ENCODE measurements around the gene SRRD.

The SRRD gene

DNA sequence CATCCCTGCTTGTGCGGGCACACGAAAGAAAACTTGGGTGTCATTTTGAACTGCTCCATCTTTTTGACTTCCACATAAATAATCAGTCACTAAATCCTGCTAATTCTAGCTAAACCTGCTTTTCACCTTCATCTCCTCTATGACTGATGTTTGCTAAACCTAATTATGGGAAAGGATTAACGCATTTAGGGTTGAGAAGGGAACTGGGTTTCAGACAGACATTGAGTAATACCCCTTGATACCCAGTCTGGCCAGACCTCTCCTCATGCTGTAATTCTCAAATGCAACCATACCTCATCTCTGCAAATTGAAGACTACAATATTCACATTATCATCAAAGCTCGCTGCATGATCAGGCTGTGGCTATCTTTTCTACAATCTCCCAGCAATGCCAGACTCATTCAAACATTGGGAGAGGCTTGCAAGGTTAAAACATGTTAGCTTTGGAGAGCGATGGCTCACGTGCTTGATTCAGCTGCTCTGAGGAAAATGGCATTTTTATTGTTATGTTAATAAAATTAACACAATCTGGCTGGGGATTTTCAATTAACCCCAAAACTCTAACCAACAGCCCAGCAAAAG is 2.5 kb upstream of the SRRD start:
- DNase-seq (ENCODE audit: low spot score) (no peak), FAIRE-seq (peak; percentile 95)

DNA sequence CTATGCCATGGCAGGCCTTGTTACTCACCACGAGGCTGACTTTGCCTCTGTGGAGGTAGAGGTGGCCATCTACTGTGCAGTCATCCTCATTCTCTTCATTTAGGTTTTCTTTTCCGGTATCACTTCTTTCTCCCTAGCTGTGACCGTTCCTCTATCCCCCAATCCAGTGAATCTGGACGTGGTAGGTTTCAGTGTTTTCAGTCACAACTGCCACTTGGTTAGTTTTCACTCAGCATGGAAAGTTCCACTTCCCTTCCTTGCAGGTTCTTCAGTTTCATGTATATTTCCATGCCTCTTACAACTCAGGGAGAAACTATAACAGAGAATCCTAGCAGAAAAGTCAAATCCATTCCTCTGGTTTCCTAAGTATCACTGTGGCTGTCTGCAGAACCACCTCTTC is 2.0 kb upstream of the SRRD start:
- FAIRE-seq, result no peak
- no peak for DNase-seq (ENCODE audit: low spot score)

DNA sequence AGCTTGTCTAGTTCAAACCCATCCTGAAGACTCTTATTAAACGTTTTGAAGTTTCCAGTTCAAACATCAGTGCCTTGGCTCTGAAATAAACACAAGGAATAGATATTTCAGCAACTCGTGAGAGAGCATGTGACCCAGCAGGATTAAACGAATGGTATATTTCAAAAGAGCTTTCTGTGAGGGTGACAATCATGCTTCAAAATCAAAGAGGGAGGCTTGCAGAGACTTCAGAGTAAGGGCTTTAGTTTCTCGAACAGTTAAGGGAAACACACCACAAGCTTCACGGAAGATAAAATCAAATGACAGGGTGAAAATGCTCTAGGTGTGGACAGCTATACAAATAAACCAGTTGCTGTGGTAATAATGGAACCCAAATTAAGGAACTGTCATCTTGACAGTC is 1.5 kb upstream of the SRRD start:
- no peak for FAIRE-seq
- no peak for DNase-seq (ENCODE audit: low spot score)

- FAIRE-seq (no peak), DNase-seq (ENCODE audit: low spot score) (no peak)
Measured at GRCh38 chr22:26483043-26483438, 636 bp upstream of the SRRD start.

- FAIRE-seq, result no peak
Measured at GRCh38 chr22:26484360-26484706, 656 bp downstream of the SRRD start.

DNA sequence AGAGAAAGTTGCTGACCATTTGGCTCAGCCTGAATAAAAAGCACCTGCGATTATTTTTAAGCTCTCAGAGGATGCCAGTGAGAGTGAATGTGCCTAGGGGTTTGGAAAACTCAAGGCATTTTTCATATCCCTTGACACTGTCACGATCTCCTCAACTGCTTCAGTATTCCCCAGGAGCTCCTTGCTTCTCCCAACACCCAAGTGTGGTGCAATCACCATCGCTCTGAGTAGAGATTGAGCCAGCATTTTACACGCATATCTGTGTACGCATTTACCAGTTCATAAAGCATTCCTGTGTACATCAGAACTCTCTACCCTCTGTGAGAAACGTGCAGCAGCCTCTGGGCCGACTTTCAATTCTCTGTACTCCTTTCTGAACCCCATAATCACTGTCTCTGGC is 1.3 kb downstream of the SRRD start:
- FAIRE-seq, result no peak
- no peak for DNase-seq (ENCODE audit: low spot score)

More at GRCh38 chr22:26484360-26484706, 656 bp downstream of the SRRD start:
- DNase-seq (ENCODE audit: low spot score), result no peak

GRCh38 chr22:26485806-26486390 is 2.2 kb downstream of the SRRD start:
- FAIRE-seq (no peak), DNase-seq (ENCODE audit: low spot score) (no peak)

- FAIRE-seq (no peak), DNase-seq (ENCODE audit: low spot score) (no peak)
Measured at GRCh38 chr22:26486394-26486793, 2.7 kb downstream of the SRRD start.

GRCh38 chr22:26487996-26488395 is 4.3 kb downstream of the SRRD start:
- DNase-seq (ENCODE audit: low spot score) (no peak), FAIRE-seq (no peak)

DNA sequence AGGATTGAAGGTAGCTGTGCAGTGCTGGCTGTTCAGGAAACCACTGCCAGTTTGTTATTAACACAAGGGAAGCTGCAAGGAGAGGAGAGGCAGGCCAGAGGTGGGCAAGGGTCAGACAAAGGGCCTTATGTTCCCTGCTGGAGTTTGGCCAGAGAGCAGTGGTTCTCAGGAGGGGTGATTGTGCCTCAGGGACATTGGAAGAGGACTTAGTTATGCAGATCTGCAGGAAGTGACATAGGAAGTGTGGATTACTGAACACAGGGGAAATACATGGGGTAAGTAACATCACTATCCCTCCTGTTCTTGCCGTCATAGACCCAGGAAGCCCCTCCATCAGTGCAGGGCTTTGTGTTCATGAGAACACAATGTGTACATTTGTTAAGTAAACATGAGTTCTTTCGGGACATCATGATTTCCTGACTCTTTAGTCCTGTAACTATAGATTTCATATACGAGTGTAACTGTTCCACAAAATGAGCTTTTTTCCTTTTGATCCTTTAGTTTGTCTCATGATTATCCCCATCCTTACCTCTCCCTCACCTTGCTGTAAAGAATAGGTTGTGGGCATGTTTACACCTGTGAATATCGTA is 5.9 kb downstream of the SRRD start:
- no peak for FAIRE-seq

DNA sequence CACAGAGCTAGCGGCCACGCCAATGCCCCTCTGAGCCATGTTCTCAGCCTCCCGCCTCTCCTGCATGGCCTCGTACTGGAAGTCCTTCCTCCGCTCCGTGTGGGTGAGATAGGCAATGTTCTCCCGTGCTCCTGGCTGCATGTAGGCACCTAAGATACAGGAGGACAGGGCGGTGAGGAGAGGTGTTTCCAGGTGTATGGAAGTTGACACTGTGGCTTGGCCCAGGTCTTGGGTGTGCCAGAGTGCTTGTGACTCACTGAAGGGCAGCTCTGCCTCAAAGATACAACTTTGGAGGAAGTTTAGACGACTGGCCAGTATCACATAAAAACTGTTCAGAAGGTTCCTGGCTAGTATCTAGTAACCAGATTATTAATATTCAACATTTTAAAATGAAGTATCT is 8.5 kb downstream of the SRRD start:
- DNase-seq (ENCODE audit: low spot score) (no peak), FAIRE-seq (no peak)

More for the DNA sequence above, 5.9 kb downstream of the SRRD start:
- no peak for DNase-seq (ENCODE audit: low spot score)

DNA sequence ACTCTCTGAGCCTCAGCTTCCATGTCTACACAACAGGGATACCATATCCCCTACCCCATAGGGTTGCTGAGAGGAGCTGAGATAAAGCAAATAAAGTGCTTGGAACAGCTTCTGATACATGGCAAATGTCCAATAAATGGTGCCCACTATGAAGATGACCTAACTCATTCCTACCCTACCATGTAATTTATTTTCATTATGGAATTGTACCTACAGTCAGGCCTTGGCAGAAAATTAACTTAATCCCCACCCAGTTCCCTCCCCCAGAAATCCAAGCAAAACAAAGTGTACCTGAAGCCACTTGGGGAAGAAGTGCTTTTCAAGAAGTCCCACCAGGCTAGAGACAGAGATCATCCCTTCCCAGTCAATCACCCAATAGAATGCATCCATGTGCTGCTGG is 10.8 kb downstream of the SRRD start:
- FAIRE-seq, result peak; percentile 67

GRCh38 chr22:26496456-26496855 is 12.8 kb downstream of the SRRD start:
- no peak for DNase-seq (ENCODE audit: low spot score)
- FAIRE-seq, result peak; percentile 82

More for the DNA sequence above, 10.8 kb downstream of the SRRD start:
- no peak for DNase-seq (ENCODE audit: low spot score)

DNA sequence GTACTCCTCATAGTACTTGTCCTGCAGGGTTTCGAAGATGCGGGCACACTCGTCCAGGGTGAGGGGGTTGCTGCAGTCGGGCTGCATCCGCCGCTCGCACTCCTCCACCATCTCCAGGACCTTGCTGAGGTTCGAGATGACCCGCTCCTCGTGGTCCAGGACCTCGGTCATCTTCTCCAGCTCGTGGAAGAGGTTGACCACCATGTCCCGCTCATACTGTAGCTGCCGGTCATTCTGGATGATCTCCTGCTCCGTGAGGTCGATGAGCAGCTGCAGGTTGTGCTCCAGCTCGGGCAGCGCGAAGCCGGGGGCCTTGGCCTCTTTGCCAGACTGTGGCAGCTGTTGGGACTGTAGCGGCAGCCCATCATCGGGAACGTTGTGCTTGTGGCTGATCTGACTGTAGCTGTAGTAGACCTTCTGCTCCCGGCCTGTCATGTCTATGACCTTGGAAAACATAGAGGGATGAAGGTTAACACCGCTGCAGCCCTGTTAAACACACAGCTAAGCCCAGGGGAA is 15.6 kb downstream of the SRRD start:
- FAIRE-seq (peak; percentile 94), DNase-seq (ENCODE audit: low spot score) (no peak)

DNA sequence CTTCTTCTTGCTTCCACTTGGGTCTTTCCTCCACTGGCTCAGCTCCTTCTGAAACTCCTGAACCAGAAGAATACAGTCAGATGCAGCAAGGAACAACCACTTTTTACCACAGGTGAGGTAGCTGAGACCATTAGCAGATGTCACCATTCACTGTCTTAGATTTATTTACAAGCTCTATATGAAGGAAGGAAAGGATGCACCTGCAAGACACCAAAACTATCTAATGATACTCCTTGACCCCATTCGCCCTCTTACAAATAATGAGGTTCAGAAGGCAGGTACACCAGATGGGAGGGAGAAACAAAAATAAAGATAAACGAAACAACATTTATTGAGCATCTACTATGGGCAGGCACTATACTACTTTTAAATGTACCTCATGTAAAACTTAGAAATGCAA is 18.3 kb downstream of the SRRD start:
- FAIRE-seq, result no peak
- DNase-seq (ENCODE audit: low spot score), result no peak

- FAIRE-seq (peak; percentile 93), DNase-seq (ENCODE audit: low spot score) (peak; percentile 71)
Measured at GRCh38 chr22:26502688-26503561, 19.2 kb downstream of the SRRD start.

- no peak for DNase-seq (ENCODE audit: low spot score)
- peak; percentile 40 for FAIRE-seq
Measured at GRCh38 chr22:26503758-26504157, 20.1 kb downstream of the SRRD start.

DNA sequence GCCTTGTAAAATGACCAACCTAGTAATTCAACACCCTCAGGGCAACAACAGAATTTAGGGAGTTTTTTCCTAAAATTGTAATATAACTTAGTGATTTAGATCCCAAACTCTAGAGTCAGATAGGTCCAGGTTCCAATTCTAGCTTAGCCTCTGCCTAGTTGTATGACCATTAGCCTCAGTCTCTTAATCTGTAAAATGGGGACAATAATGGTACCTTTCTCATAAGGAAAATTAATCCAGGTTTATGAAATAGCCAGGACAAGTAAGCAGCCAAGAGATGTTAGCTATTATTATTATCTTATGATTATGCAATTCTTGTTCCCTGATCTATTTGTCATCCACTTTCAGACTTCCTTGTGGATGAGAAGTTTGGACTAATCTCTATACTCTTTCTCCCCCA is 24.5 kb downstream of the SRRD start:
- FAIRE-seq (no peak), DNase-seq (ENCODE audit: low spot score) (no peak)

GRCh38 chr22:26512149-26512793 is 28.6 kb downstream of the SRRD start, which contains the start of gene TFIP11:
TFIP11 (minus strand) TSS chr22:26512473; CDS start chr22:26510272, 2,201 bp downstream.
- DNase-seq (ENCODE audit: low spot score), result peak; percentile 100
- peak; percentile 100 for FAIRE-seq

DNA sequence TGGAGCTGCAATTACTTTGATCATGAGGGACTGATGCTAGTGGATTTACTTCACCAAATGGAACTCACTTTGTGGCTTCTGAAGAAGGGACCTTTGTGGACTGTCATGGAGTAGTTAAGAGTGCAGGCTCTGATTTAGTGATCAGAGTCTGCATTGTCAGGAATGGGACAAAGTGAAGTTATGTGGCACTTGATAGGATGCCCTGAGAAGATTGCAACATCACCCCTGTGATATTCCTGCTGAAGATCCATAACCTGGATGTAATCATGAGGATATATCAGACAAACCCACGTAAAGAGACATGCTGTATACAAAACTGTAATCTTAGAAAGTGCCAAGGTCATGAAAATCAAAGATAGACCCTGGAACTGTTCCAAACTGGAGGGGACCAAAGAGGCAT is 30.2 kb downstream of the SRRD start:
- DNase-seq (ENCODE audit: low spot score) (no peak), FAIRE-seq (peak; percentile 84)

- FAIRE-seq (no peak), DNase-seq (ENCODE audit: low spot score) (no peak)
Measured at GRCh38 chr22:26514419-26515161, 30.9 kb downstream of the SRRD start.

Measured in urothelium cell line (cell line).